ENCODE measurements around the gene LCN15. TPM values are rescaled to one million over a fixed set of nuclear protein-coding genes. Genes with fewer than 3 reads are reported as not detected.

The LCN15 gene
- polyA plus RNA-seq, 1 donor from 2014 or later = not detected

- TF ChIP-seq REST (IDR thresholded peaks at IDR 0.05; ENCODE audit: borderline replicate concordance) = no peak
Observed at GRCh38 chr9:136720251-136720897, 43.9 kb downstream of the LCN15 start (continued).

GRCh38 chr9:136719195-136719880 is 45.0 kb downstream of the LCN15 start:
- Histone ChIP-seq H2AFZ (ENCODE audit: low read depth, low read length) (no peak overlapping the region), H3K4me2 (ENCODE audit: low read length) (no peak overlapping the region), H4K20me1 (ENCODE audit: insufficient read depth) (no peaks in the 10 kb centered on the region), H3K27me3 (ENCODE audit: insufficient read depth, low read depth, low read length) (no peaks in the 10 kb centered on the region), H3K36me3 (ENCODE audit: insufficient read depth, low read length) (no peaks in the 10 kb centered on the region), H3K9me2 (ENCODE audit: insufficient read depth, low read length) (no peaks in the 10 kb centered on the region), H3K9ac (ENCODE audit: low read length) (peak overlapping the region; percentile 16), H3K4me3 (ENCODE audit: low read length) (no peak overlapping the region), H3K9me3 (ENCODE audit: low read length) (no peaks in the 10 kb centered on the region), H3K27ac (ENCODE audit: low read length) (no peak overlapping the region), H3K79me2 (replicated peaks; ENCODE audit: insufficient read depth, low read length) (peaks cover 15% of the 10 kb centered on the region), H3F3A (ENCODE audit: insufficient read depth, low read length, poor library complexity, severe bottlenecking) (no peaks in the 10 kb centered on the region)
- TF ChIP-seq EZH2 (IDR thresholded peaks at IDR 0.05; ENCODE audit: borderline replicate concordance, insufficient read depth, low read length, poor library complexity, severe bottlenecking) = no peak
- no peak for TF ChIP-seq MXI1 (conservative IDR thresholded peaks at IDR 0.05; ENCODE audit: poor library complexity, severe bottlenecking)
- no peak for TF ChIP-seq RAD21 (conservative IDR thresholded peaks at IDR 0.05)
- no peak for TF ChIP-seq EP300 (conservative IDR thresholded peaks at IDR 0.05; ENCODE audit: poor library complexity, severe bottlenecking)
- no peak for TF ChIP-seq POLR2AphosphoS5 (IDR thresholded peaks at IDR 0.05)
- TF ChIP-seq SMC3 (conservative IDR thresholded peaks at IDR 0.05; ENCODE audit: poor library complexity) = no peak
- TF ChIP-seq REST (IDR thresholded peaks at IDR 0.05; ENCODE audit: borderline replicate concordance) = no peak
